WI38 (cell line): ENCODE measurements around the gene SPTB.
A peak's percentile ranks its signal among the peaks of the same experiment; 100 is the strongest.

ENCODE experiments used
- H3K4me3 ChIP-seq: 2 replicates; pipeline ENCODE4 v1.5.1; 2011; ENCODE audit warnings: low read depth, mild to moderate bottlenecking, control low read depth, low read length
- CTCF ChIP-seq: IDR thresholded peaks from 2 replicates; pipeline ENCODE4 v1.5.1; 2012; ENCODE audit warnings: low read depth, mild to moderate bottlenecking, control low read depth, low read length

The SPTB gene

DNA sequence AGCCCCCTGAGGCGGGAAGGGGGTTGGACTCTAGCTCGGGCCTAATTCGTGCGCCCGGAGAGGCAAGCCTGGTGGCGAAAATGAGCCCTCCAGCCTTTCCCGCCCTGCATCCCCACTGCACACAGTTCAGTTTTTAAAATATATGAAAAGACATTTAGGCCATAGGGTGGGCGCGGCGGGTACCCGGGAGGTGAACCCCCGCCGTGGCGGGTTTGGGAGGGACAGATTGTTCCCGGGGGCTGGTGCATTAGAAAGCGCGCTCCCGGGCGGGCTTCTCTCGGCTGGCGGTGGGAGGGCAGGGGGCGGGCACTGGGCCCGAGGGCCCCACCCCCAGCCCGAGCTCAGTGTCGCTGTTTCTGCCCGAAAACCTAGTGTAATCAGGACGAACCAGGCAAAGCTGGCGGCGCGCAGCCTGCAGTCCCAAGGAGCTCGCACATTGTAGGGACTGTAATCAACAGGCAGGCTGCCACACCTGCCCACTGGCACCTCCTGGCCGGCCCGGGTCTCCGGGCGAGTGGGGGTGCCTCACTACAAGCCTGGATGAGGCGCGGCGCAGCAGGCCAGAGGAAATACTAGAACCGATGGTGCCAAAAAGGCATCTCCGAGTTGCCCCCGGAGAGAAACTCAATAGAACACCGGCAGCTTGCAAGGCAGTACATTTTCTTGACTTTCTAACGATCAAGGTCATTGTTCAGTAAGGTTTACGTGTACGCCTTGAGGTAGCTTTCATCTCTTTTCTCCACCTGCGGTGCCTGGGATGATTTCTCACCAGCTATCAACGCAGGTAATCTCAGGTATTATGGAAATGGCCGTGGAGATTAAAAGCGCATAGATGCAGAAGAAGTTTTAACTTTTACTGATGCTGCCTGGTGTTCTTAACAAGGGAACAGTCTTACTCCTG is 764 bp upstream of the SPTB start:
- H3K4me3 ChIP-seq = peak overlapping the region; percentile 39
- TF ChIP-seq CTCF = no peak

DNA sequence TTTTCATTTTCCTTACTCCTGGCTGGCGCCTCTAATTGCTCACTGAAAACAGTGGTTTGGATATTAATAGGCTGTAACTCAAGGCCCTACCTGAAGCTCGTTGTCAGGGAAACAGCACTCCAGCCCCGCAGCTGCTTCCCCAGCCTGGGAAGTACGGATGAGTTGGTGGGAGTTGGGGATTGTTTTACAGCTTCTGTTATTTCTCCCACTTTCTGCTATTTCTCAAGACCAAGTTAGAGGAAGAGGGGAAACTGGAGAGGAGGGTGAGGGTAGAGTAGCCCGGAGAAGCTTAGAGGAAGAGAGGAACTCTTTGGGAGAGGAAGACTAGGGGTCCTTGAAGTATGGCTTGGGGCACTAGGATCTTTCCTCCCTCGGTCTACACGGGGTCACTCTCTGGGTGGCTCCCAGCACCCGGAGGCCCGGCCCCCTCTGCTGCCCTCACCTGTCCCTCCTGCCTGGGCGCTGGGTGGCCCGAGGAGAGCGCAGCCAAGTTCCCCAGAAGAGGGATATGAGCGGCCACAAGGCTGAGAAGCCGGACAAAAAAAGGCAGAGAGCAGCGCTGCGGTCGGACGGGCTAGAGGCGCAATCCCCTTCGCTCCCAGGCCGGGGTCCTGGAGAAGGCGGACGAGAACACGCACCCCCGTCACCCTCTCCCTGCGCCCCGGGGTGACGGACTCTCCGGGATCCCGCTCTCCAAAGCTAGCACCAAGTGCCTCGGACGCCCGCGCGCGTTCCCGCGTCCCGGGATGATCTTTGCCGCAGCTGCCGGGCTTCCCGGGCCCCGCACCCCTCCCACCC is 671 bp downstream of the SPTB start:
- H3K4me3 ChIP-seq = no peak overlapping the region
- no peak for TF ChIP-seq CTCF

GRCh38 chr14:64877846-64878245 is 1.9 kb downstream of the SPTB start:
- TF ChIP-seq CTCF = no peak
- H3K4me3 ChIP-seq = no peak overlapping the region

DNA sequence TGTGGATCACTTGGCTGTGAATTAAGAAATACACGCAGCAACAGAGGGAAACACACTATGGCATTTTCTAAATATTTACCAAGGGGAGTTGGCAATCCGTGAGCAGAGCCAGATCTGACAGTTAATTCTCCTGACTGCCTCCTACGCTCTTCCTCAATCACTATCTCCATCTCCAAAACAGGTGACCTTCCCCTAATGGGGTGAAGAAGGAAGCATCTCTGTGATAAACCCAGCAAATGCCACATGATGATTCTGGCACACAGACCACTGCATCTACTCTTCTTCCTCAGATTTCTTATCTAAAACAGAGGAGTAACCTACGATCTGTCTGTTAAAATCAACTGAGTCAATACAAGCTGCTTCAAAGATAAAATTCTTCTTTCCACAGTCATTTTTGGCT is 4.4 kb downstream of the SPTB start:
- no peak overlapping the region for H3K4me3 ChIP-seq
- no peak for TF ChIP-seq CTCF

DNA sequence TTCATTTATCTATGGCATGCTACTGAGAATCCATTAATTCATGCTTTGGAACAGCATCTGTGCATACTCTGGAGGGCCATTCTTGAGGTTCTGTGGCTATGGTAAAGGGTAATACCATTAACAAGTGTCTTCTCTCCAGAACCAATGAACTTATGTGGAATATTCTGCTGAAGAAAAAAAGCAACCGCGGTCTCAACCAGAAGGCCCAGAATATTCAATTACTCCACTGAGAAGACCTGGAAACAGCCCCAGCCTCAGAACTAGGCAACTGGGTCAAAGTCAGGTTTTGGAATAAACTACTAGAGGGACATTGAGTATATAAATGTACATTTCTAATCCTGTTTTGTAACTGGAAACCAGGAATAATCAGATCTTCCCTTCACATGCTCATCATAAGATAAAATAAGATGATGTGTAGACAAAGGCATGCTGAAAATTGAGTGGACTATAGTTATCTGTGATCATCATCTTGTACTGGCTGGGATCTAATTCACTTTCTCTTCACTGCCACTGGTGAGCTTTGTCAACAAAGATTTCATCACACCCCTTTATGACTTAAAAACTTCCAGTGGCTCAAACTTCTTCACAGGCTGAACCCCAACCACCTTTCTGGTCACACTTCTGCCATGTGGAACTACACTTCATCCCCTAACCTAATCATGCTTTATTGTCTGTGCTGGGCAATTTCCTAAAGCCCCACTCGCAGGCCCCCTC is 6.0 kb downstream of the SPTB start:
- TF ChIP-seq CTCF = no peak
- no peak overlapping the region for H3K4me3 ChIP-seq

DNA sequence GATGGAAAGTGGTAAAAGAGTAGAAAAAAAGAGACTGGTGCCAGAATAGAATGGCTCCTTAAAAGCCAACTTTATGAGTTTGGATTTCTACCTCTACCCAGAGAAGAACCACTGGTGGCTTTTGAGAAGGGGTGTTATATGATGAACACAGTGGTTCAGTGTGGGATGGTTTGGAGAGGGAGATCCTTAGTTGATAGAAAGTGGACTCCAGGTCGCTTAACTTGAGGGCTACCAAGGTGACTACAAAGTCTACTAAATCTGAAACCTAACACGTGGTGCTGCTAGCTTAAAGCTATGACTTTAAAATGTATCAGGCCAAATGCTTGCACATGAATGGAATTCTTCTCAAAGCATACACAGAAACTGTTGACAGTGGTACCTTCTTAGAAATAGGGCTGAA is 8.4 kb downstream of the SPTB start:
- no peak overlapping the region for H3K4me3 ChIP-seq
- no peak for TF ChIP-seq CTCF
